Esophagus muscularis mucosa (tissue), 4 donors: ENCODE data around the gene LYPD4.
"Not testable (repeated sequence)": the region's sequence is repeated elsewhere in the genome, so short reads cannot be mapped to it uniquely, and the experiment has no call there.

Experiments
- EP300 ChIP-seq: sonication (generic); formaldehyde crosslinking; IDR thresholded peaks from one replicate; pipeline ENCODE4 v1.6.1; 2017; ENCODE audit warnings: antibody characterized with exemption
- POLR2A ChIP-seq: fragments of 450-650 bp; IDR thresholded peaks from one replicate; pipeline ENCODE4 v1.6.1; 2017; ENCODE audit warnings: antibody characterized with exemption, moderate library complexity, mild to moderate bottlenecking, low read depth
- POLR2AphosphoS5 ChIP-seq, 2 donors: sonication (generic); formaldehyde crosslinking; IDR thresholded peaks; one replicate each; pipeline ENCODE4 v1.6.1; 2017; ENCODE audit warnings: antibody characterized with exemption in 2 of 2
- TF ChIP-seq, protein P1 (sequence below), 3 experiments: fragments of 200-600 bp in 2 of 3; fragments of 450-650 bp in 1 of 3; sonication (generic) in 2 of 3; IDR thresholded peaks; one replicate each; pipeline ENCODE4 v1.5.1; 2017 to 2019; ENCODE audit warnings: antibody characterized with exemption in 3 of 3, mild to moderate bottlenecking in 2 of 3, moderate library complexity in 1 of 3

DNA sequence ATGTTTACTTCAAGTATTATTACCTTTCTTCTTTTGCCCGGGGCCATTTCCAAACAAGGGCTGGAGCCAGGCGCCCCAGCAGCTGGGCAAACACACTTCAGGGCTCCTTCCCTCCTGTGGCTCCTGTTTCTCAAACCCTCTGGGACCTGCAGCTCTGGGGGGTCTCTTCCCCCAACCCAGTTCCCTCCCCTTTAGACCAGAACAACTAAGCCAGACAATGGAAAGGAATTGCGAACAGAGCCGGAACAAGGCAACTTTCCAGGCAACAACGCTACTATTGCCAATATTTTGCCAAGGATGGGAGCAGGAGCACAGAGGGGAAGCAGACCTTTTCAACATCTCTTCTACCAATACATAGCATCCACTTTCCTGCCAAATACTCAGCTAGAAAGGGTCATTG lies 55.4 kb downstream of the LYPD4 start:
- not testable (repeated sequence) for TF ChIP-seq EP300; POLR2AphosphoS5 (IDR thresholded peaks at IDR 0.05); POLR2A
- TF ChIP-seq, protein P1, sequence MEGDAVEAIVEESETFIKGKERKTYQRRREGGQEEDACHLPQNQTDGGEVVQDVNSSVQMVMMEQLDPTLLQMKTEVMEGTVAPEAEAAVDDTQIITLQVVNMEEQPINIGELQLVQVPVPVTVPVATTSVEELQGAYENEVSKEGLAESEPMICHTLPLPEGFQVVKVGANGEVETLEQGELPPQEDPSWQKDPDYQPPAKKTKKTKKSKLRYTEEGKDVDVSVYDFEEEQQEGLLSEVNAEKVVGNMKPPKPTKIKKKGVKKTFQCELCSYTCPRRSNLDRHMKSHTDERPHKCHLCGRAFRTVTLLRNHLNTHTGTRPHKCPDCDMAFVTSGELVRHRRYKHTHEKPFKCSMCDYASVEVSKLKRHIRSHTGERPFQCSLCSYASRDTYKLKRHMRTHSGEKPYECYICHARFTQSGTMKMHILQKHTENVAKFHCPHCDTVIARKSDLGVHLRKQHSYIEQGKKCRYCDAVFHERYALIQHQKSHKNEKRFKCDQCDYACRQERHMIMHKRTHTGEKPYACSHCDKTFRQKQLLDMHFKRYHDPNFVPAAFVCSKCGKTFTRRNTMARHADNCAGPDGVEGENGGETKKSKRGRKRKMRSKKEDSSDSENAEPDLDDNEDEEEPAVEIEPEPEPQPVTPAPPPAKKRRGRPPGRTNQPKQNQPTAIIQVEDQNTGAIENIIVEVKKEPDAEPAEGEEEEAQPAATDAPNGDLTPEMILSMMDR (IDR thresholded peaks at IDR 0.05) = not testable (repeated sequence)
